ENCODE results near the gene TP63.

- TF ChIP-seq CTCF (IDR thresholded peaks at IDR 0.05) (no peak), POLR2AphosphoS5 (IDR thresholded peaks at IDR 0.05) (no peak), POLR2A (IDR thresholded peaks at IDR 0.05) (no peak), EP300 (IDR thresholded peaks at IDR 0.05) (no peak)
Measured at GRCh38 chr3:189794518-189794917, 163.3 kb downstream of the TP63 start.

Data from sigmoid colon (tissue), 4 donors.